GM23248 (cell line): ENCODE measurements around the gene BCL6B. TPM values are rescaled to one million over a fixed set of nuclear protein-coding genes. Genes with fewer than 3 reads are reported as not detected.

Source experiments
- DNase-seq: peaks from one replicate; pipeline ENCODE4 v3.0.0-alpha.2; 2015
- H2AFZ ChIP-seq: fragments of 200-600 bp; sonication (generic); 2 replicates; pipeline ENCODE4 v1.6.1; 2016; ENCODE audit warnings: antibody characterized with exemption
- H3F3A ChIP-seq: fragments of 200-600 bp; sonication (generic); 2 replicates; pipeline ENCODE4 v1.6.1; 2016; ENCODE audit warnings: mild to moderate bottlenecking, antibody characterized with exemption, mixed run types; ENCODE audit not compliant: insufficient read depth
- H3K27ac ChIP-seq: fragments of 200-600 bp; sonication (generic); 2 replicates; pipeline ENCODE4 v1.5.1; 2016; ENCODE audit warnings: mild to moderate bottlenecking
- H3K27me3 ChIP-seq: fragments of 200-600 bp; sonication (generic); replicated peaks from 2 replicates; pipeline ENCODE4 v1.6.1; 2016; ENCODE audit warnings: mild to moderate bottlenecking; ENCODE audit not compliant: insufficient read depth
- H3K36me3 ChIP-seq: fragments of 200-600 bp; sonication (generic); 2 replicates; pipeline ENCODE4 v1.6.1; 2016; ENCODE audit warnings: low read depth, mild to moderate bottlenecking
- H3K4me1 ChIP-seq: fragments of 200-600 bp; sonication (generic); 2 replicates; pipeline ENCODE4 v1.6.1; 2016; ENCODE audit warnings: mild to moderate bottlenecking; ENCODE audit not compliant: insufficient read depth
- H3K4me2 ChIP-seq: fragments of 200-600 bp; sonication (generic); one replicate; pipeline ENCODE4 v1.6.1; 2016; ENCODE audit warnings: mild to moderate bottlenecking; ENCODE audit not compliant: unreplicated experiment
- H3K4me3 ChIP-seq: fragments of 200-600 bp; sonication (generic); 2 replicates; pipeline ENCODE4 v1.5.1; 2016; ENCODE audit warnings: mild to moderate bottlenecking
- H3K79me2 ChIP-seq: fragments of 200-600 bp; sonication (generic); 2 replicates; pipeline ENCODE4 v1.6.1; 2016; ENCODE audit warnings: mild to moderate bottlenecking; ENCODE audit not compliant: insufficient read depth
- H3K9ac ChIP-seq: fragments of 200-600 bp; sonication (generic); 2 replicates; pipeline ENCODE4 v1.6.1; 2016; ENCODE audit warnings: mild to moderate bottlenecking
- H3K9me2 ChIP-seq: fragments of 200-600 bp; sonication (generic); 2 replicates; pipeline ENCODE4 v1.6.1; 2016; ENCODE audit warnings: mixed run types, mild to moderate bottlenecking, moderate library complexity; ENCODE audit not compliant: insufficient read depth
- H3K9me3 ChIP-seq: fragments of 200-600 bp; sonication (generic); one replicate; pipeline ENCODE4 v1.6.1; 2017; ENCODE audit warnings: low read depth
- H4K20me1 ChIP-seq: fragments of 200-600 bp; sonication (generic); 2 replicates; pipeline ENCODE4 v1.6.0; 2016; ENCODE audit not compliant: insufficient read depth
- EZH2 ChIP-seq: fragments of 200-600 bp; sonication (generic); IDR thresholded peaks from 2 replicates; pipeline ENCODE4 v1.6.1; 2018; ENCODE audit warnings: antibody characterized with exemption, mild to moderate bottlenecking; ENCODE audit not compliant: insufficient read depth, poor library complexity, severe bottlenecking
- EZH2phosphoT487 ChIP-seq: fragments of 200-600 bp; sonication (generic); IDR thresholded peaks from 2 replicates; pipeline ENCODE4 v1.6.1; 2018; ENCODE audit warnings: antibody characterized with exemption, moderate library complexity, mild to moderate bottlenecking, low read depth; ENCODE audit not compliant: insufficient read depth
- WGBS, 2 experiments: methylation state at CpG; one replicate each; pipeline ENCODE4 v1.1.6; 2015 to 2017; ENCODE audit warnings: low lambda C conversion rate in 2 of 2, low coverage in 1 of 2; ENCODE audit errors: missing lambda C conversion rate in 2 of 2; 5-methylcytosine and 5-hydroxymethylcytosine counted together
- in situ Hi-C: fragments of 300-500 bp; cut with MboI; formaldehyde crosslinking; loops from 2 replicates; pipeline ENCODE4 v1.15.0; 2020
- polyA plus RNA-seq: library from polyadenylated mRNA; unstranded; fragments of >200 nt; fragmentation: Nextera tagmentation; extraction: Ambion mirVana; gene quantifications from 2 replicates; pipeline ENCODE4 v1.2.1, GENCODE V29; 2016
- total RNA-seq: library from RNA; depleted of rRNA; stranded (reverse); fragments of >200 nt; shearing (Covaris generic); gene quantifications from 2 replicates; pipeline ENCODE4 v1.2.3, GENCODE V29; 2014

The BCL6B gene
- total and polyA plus RNA-seq, 2 experiments from 2014 or later: not detected

- TF ChIP-seq EZH2: no peak
- TF ChIP-seq EZH2phosphoT487: no peak
- WGBS, 2 experiments: 0% methylated on average over 1 of the region's 1 CpG
- Histone ChIP-seq H4K20me1 (no peaks in the 10 kb centered on the region), H3K9ac (no peak overlapping the region), H3F3A (no peaks in the 10 kb centered on the region), H3K27me3 (peaks cover 11% of the 10 kb centered on the region; the same call in 1 of the 2 replicates), H3K4me1 (no peaks in the 10 kb centered on the region), H3K4me2 (no peak overlapping the region), H3K4me3 (no peak overlapping the region), H3K27ac (no peak overlapping the region), H3K36me3 (no peaks in the 10 kb centered on the region), H3K9me2 (no peaks in the 10 kb centered on the region), H3K79me2 (no peaks in the 10 kb centered on the region), H2AFZ (no peak overlapping the region), H3K9me3 (no peaks in the 10 kb centered on the region)
- in situ Hi-C loops: no loop called here
- DNase-seq: no peak
Measured at GRCh38 chr17:7068268-7068667, 45.4 kb downstream of the BCL6B start.

GRCh38 chr17:7070712-7071111, 47.9 kb downstream of the BCL6B start:
- Histone ChIP-seq H3K4me3 (no peak overlapping the region), H3K27me3 (peaks cover 8% of the 10 kb centered on the region; the same call in 1 of the 2 replicates), H3K36me3 (no peaks in the 10 kb centered on the region), H3F3A (no peaks in the 10 kb centered on the region), H3K4me1 (no peaks in the 10 kb centered on the region), H3K4me2 (no peak overlapping the region), H2AFZ (no peak overlapping the region), H3K27ac (no peak overlapping the region), H3K9me3 (no peaks in the 10 kb centered on the region), H3K79me2 (no peaks in the 10 kb centered on the region), H3K9ac (no peak overlapping the region), H3K9me2 (no peaks in the 10 kb centered on the region), H4K20me1 (no peaks in the 10 kb centered on the region)
- TF ChIP-seq EZH2 (no peak), EZH2phosphoT487 (no peak)
- DNase-seq: no peak
- in situ Hi-C loops: no loop called here
- WGBS, 2 experiments: 14 to 27% methylated on average over 2 to 3 of the region's 3 CpGs

GRCh38 chr17:7072406-7072805, 49.6 kb downstream of the BCL6B start:
- Histone ChIP-seq H3K4me1 (no peaks in the 10 kb centered on the region), H4K20me1 (no peaks in the 10 kb centered on the region), H3K36me3 (no peaks in the 10 kb centered on the region), H3K27ac (no peak overlapping the region), H3K4me2 (no peak overlapping the region), H3K4me3 (no peak overlapping the region), H3K9ac (no peak overlapping the region), H2AFZ (no peak overlapping the region), H3K27me3 (peaks cover 3% of the 10 kb centered on the region; the same call in 1 of the 2 replicates), H3K9me3 (no peaks in the 10 kb centered on the region), H3K79me2 (no peaks in the 10 kb centered on the region), H3F3A (no peaks in the 10 kb centered on the region), H3K9me2 (no peaks in the 10 kb centered on the region)
- 74 to 84% methylated on average over 2 of the region's 2 CpGs for WGBS, 2 experiments
- TF ChIP-seq EZH2 (no peak), EZH2phosphoT487 (no peak)
- in situ Hi-C loops: no loop called here
- no peak for DNase-seq

- no peak for TF ChIP-seq EZH2
- TF ChIP-seq EZH2phosphoT487: no peak
- no peak overlapping the region for H3K27ac ChIP-seq
- H3K27me3 ChIP-seq: peaks cover 3% of the 10 kb centered on the region; the same call in 1 of the 2 replicates
- in situ Hi-C loops: no loop called here
- no peak overlapping the region for H2AFZ ChIP-seq
- no peak overlapping the region for H3K4me2 ChIP-seq
- WGBS, 2 experiments: 59 to 61% methylated on average over 14 of the region's 14 CpGs
- H3F3A ChIP-seq: no peaks in the 10 kb centered on the region
- H3K9me2 ChIP-seq: no peaks in the 10 kb centered on the region
- no peaks in the 10 kb centered on the region for H4K20me1 ChIP-seq
- H3K9ac ChIP-seq: no peak overlapping the region
- no peak for DNase-seq
- no peaks in the 10 kb centered on the region for H3K9me3 ChIP-seq
- no peak overlapping the region for H3K4me3 ChIP-seq
- H3K4me1 ChIP-seq: no peaks in the 10 kb centered on the region
- H3K79me2 ChIP-seq: no peaks in the 10 kb centered on the region
- no peaks in the 10 kb centered on the region for H3K36me3 ChIP-seq
Measured at GRCh38 chr17:7074931-7075330, 52.1 kb downstream of the BCL6B start.

- H3K4me1 ChIP-seq: no peaks in the 10 kb centered on the region
- H3K36me3 ChIP-seq: no peaks in the 10 kb centered on the region
- no peak for DNase-seq
- 55 to 57% methylated on average over 6 to 7 of the region's 7 CpGs for WGBS, 2 experiments
- no peak overlapping the region for H3K27ac ChIP-seq
- H3F3A ChIP-seq: no peaks in the 10 kb centered on the region
- TF ChIP-seq EZH2phosphoT487: no peak
- no peak for TF ChIP-seq EZH2
- no peak overlapping the region for H2AFZ ChIP-seq
- H3K9me3 ChIP-seq: no peaks in the 10 kb centered on the region
- peaks cover 5% of the 10 kb centered on the region; the same call in 1 of the 2 replicates for H3K27me3 ChIP-seq
- no peak overlapping the region for H3K4me3 ChIP-seq
- no peaks in the 10 kb centered on the region for H3K9me2 ChIP-seq
- H4K20me1 ChIP-seq: no peaks in the 10 kb centered on the region
- in situ Hi-C loops: no loop called here
- H3K9ac ChIP-seq: no peak overlapping the region
- no peak overlapping the region for H3K4me2 ChIP-seq
- H3K79me2 ChIP-seq: no peaks in the 10 kb centered on the region
Measured at GRCh38 chr17:7077911-7078546, 55.2 kb downstream of the BCL6B start.
